ENCODE measurements around the gene ZSCAN16. TPM values are rescaled to one million over a fixed set of nuclear protein-coding genes. Genes with fewer than 3 reads are reported as not detected.

ZSCAN16 gene
- total RNA-seq, 1 experiment from 2014 or later: 5.3 TPM

DNA sequence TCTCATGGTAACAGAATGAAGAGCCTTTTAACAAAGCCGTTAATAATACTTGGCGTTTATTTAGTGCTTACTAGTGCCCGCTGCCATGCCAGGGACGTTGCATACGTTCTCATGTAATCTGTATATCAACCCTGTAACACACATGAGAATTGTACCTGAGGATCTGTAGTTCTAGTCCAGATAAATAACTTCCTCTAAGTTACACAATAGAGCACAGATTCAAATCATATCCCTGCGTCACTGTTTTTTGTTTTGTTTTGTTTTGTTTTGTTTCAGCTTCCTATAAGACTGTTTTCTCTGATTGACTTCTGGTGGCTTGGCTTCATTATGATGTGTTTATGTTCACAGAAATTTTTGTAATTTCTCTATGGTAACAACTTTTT is 553 bp downstream of the ZSCAN16 start:
- DNase-seq (ENCODE audit: low read depth, low spot score) (no peak), ATAC-seq (peak; percentile 46)
- in situ Hi-C loops (cut with HindIII; ENCODE audit: low pct_unique_long_range_greater_than_20kb, low sequenced_read_pairs): no loop called here
- Histone ChIP-seq H3K4me1 (ENCODE audit: control insufficient read depth, insufficient read depth, low read length) (peaks cover 15% of the 10 kb centered on the region; the same call in 1 of the 2 replicates), H3K9me3 (ENCODE audit: control insufficient read depth, insufficient read depth, low read depth, low read length) (no peaks in the 10 kb centered on the region), H3K4me3 (ENCODE audit: low read depth in 2 of 2, low read length in 2 of 2) (peak overlapping the region; percentile 70 to 87), H3K27ac (ENCODE audit: low read length) (peak overlapping the region; percentile 81), H3K27me3 (ENCODE audit: control insufficient read depth, insufficient read depth, low read length) (no peaks in the 10 kb centered on the region), H3K36me3 (ENCODE audit: control insufficient read depth, insufficient read depth, low read length) (peaks cover 36% of the 10 kb centered on the region)
- ChIA-PET POLR2A (no interaction called here), CTCF (no interaction called here)
- TF ChIP-seq TCF7L2 (IDR thresholded peaks at IDR 0.05; ENCODE audit: low read depth, low read length) (no peak), SIN3A (IDR thresholded peaks at IDR 0.05; ENCODE audit: borderline replicate concordance, insufficient read depth, low read depth, low read length) (no peak), REST (IDR thresholded peaks at IDR 0.05; ENCODE audit: insufficient read depth in 1 of 2, low read depth in 2 of 2, low read length in 1 of 2) (no peak), POLR2AphosphoS5 (IDR thresholded peaks at IDR 0.05; ENCODE audit: low read depth, low read length) (no peak)
- TF ChIP-seq, protein P1, sequence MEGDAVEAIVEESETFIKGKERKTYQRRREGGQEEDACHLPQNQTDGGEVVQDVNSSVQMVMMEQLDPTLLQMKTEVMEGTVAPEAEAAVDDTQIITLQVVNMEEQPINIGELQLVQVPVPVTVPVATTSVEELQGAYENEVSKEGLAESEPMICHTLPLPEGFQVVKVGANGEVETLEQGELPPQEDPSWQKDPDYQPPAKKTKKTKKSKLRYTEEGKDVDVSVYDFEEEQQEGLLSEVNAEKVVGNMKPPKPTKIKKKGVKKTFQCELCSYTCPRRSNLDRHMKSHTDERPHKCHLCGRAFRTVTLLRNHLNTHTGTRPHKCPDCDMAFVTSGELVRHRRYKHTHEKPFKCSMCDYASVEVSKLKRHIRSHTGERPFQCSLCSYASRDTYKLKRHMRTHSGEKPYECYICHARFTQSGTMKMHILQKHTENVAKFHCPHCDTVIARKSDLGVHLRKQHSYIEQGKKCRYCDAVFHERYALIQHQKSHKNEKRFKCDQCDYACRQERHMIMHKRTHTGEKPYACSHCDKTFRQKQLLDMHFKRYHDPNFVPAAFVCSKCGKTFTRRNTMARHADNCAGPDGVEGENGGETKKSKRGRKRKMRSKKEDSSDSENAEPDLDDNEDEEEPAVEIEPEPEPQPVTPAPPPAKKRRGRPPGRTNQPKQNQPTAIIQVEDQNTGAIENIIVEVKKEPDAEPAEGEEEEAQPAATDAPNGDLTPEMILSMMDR (IDR thresholded peaks at IDR 0.05): no peak
- intact Hi-C loops (cut with micrococcal nuclease; ENCODE audit: unreplicated experiment): no loop called here
- TSS peak; percentile 59 for BruUV-seq (replicated peaks)

DNA sequence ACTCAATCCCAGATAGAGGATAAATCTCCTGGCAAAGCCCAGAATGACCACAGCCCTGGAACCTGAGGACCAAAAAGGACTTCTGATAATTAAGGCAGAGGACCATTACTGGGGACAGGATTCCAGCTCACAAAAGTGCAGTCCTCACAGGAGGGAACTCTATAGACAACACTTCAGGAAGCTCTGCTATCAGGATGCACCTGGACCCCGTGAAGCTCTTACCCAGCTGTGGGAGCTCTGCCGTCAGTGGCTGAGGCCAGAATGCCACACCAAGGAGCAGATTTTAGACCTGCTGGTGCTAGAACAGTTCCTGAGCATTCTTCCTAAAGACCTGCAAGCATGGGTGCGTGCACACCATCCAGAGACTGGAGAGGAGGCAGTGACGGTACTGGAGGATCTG is 992 bp downstream of the ZSCAN16 start:
- Histone ChIP-seq H3K4me3 (ENCODE audit: low read depth in 2 of 2, low read length in 2 of 2) (peak overlapping the region; percentile 70 to 87), H3K27me3 (ENCODE audit: control insufficient read depth, insufficient read depth, low read length) (no peaks in the 10 kb centered on the region), H3K27ac (ENCODE audit: low read length) (peak overlapping the region; percentile 81; the same call in 1 of the 2 replicates), H3K9me3 (ENCODE audit: control insufficient read depth, insufficient read depth, low read depth, low read length) (no peaks in the 10 kb centered on the region), H3K36me3 (ENCODE audit: control insufficient read depth, insufficient read depth, low read length) (peaks cover 35% of the 10 kb centered on the region), H3K4me1 (ENCODE audit: control insufficient read depth, insufficient read depth, low read length) (peaks cover 15% of the 10 kb centered on the region; the same call in 1 of the 2 replicates)
- POLR2A ChIA-PET: no interaction called here
- intact Hi-C loops (cut with micrococcal nuclease; ENCODE audit: unreplicated experiment): no loop called here
- in situ Hi-C loops (cut with HindIII; ENCODE audit: low pct_unique_long_range_greater_than_20kb, low sequenced_read_pairs): no loop called here
- CTCF ChIA-PET: no interaction called here
- ATAC-seq (no peak), DNase-seq (ENCODE audit: low read depth, low spot score) (no peak)
- TF ChIP-seq POLR2AphosphoS5 (IDR thresholded peaks at IDR 0.05; ENCODE audit: low read depth, low read length) (no peak), SIN3A (IDR thresholded peaks at IDR 0.05; ENCODE audit: borderline replicate concordance, insufficient read depth, low read depth, low read length) (no peak)
- TF ChIP-seq, protein P1 (IDR thresholded peaks at IDR 0.05): no peak
- BruUV-seq (replicated peaks): no TSS peak
